ENCODE results near the gene INS. TPM values are rescaled to one million over a fixed set of nuclear protein-coding genes. Genes with fewer than 3 reads are reported as not detected.
"Not testable (repeated sequence)": the region's sequence is repeated elsewhere in the genome, so short reads cannot be mapped to it uniquely, and the experiment has no call there.

The INS gene
- total RNA-seq, 2 donors from 2014 or later = not detected

GRCh38 chr11:2182075-2182474, 21.1 kb upstream of the INS start:
- H3K9me3 ChIP-seq = no peaks in the 10 kb centered on the region
- H3K36me3 ChIP-seq = no peaks in the 10 kb centered on the region
- 78% methylated on average over 16 of the region's 18 CpGs for WGBS
- H3K4me3 ChIP-seq = no peak overlapping the region
- no peak overlapping the region for H3K27ac ChIP-seq
- H3K4me1 ChIP-seq (replicated peaks) = no peaks in the 10 kb centered on the region
- H3K27me3 ChIP-seq (replicated peaks; ENCODE audit: insufficient read depth) = peaks cover 3% of the 10 kb centered on the region
- TF ChIP-seq POLR2A (IDR thresholded peaks at IDR 0.05) = no peak
- no peak for TF ChIP-seq POLR2AphosphoS5 (IDR thresholded peaks at IDR 0.05)
- TF ChIP-seq CTCF (IDR thresholded peaks at IDR 0.05) = no peak
- intact Hi-C loops (cut with DNase I) = no loop called here
- DNase-seq (ENCODE audit: low spot score) = no peak

- DNase-seq (ENCODE audit: low spot score) = no peak
- H3K27me3 ChIP-seq (replicated peaks; ENCODE audit: insufficient read depth) = peaks cover 3% of the 10 kb centered on the region
- intact Hi-C loops (cut with DNase I) = no loop called here
- no peak for TF ChIP-seq CTCF (IDR thresholded peaks at IDR 0.05)
- TF ChIP-seq POLR2AphosphoS5 (IDR thresholded peaks at IDR 0.05) = no peak
- TF ChIP-seq POLR2A (IDR thresholded peaks at IDR 0.05) = no peak
- H3K36me3 ChIP-seq = no peaks in the 10 kb centered on the region
- no peak overlapping the region for H3K4me3 ChIP-seq
- H3K9me3 ChIP-seq = no peaks in the 10 kb centered on the region
- no peak overlapping the region for H3K27ac ChIP-seq
- H3K4me1 ChIP-seq (replicated peaks) = no peaks in the 10 kb centered on the region
- 90% methylated on average over 9 of the region's 11 CpGs for WGBS
Measured at GRCh38 chr11:2180789-2181370, 19.9 kb upstream of the INS start.

- Histone ChIP-seq H3K4me3 (no peak overlapping the region), H3K27me3 (replicated peaks; ENCODE audit: insufficient read depth) (no peaks in the 10 kb centered on the region), H3K27ac (no peak overlapping the region), H3K9me3 (no peaks in the 10 kb centered on the region), H3K4me1 (replicated peaks) (no peaks in the 10 kb centered on the region), H3K36me3 (no peaks in the 10 kb centered on the region)
- 82% methylated on average over 15 of the region's 15 CpGs for WGBS
- no peak for DNase-seq (ENCODE audit: low spot score)
- no peak for TF ChIP-seq POLR2AphosphoS5 (IDR thresholded peaks at IDR 0.05)
- no peak for TF ChIP-seq CTCF (IDR thresholded peaks at IDR 0.05)
- no peak for TF ChIP-seq POLR2A (IDR thresholded peaks at IDR 0.05)
- intact Hi-C loops (cut with DNase I) = no loop called here
Measured at GRCh38 chr11:2180347-2180746, 19.3 kb upstream of the INS start.

- no peaks in the 10 kb centered on the region for H3K27me3 ChIP-seq (replicated peaks; ENCODE audit: insufficient read depth)
- TF ChIP-seq CTCF (IDR thresholded peaks at IDR 0.05) (no peak), POLR2AphosphoS5 (IDR thresholded peaks at IDR 0.05) (no peak), POLR2A (IDR thresholded peaks at IDR 0.05) (no peak)
- intact Hi-C loops (cut with DNase I) = no loop called here
- no peaks in the 10 kb centered on the region for H3K36me3 ChIP-seq
- H3K4me1 ChIP-seq (replicated peaks) = no peaks in the 10 kb centered on the region
- no peak for DNase-seq (ENCODE audit: low spot score)
- H3K9me3 ChIP-seq = no peaks in the 10 kb centered on the region
- no peak overlapping the region for H3K4me3 ChIP-seq
- no peak overlapping the region for H3K27ac ChIP-seq
- 90% methylated on average over 10 of the region's 10 CpGs for WGBS
Measured at GRCh38 chr11:2179516-2179915, 18.5 kb upstream of the INS start.

GRCh38 chr11:2178906-2179494, 18.0 kb upstream of the INS start:
- no peaks in the 10 kb centered on the region for H3K9me3 ChIP-seq
- no peaks in the 10 kb centered on the region for H3K27me3 ChIP-seq (replicated peaks; ENCODE audit: insufficient read depth)
- H3K36me3 ChIP-seq = no peaks in the 10 kb centered on the region
- H3K27ac ChIP-seq = no peak overlapping the region
- intact Hi-C loops (cut with DNase I) = no loop called here
- 54% methylated on average over 15 of the region's 16 CpGs for WGBS
- H3K4me1 ChIP-seq (replicated peaks) = no peaks in the 10 kb centered on the region
- DNase-seq (ENCODE audit: low spot score) = no peak
- no peak for TF ChIP-seq POLR2A (IDR thresholded peaks at IDR 0.05)
- TF ChIP-seq POLR2AphosphoS5 (IDR thresholded peaks at IDR 0.05) = no peak
- TF ChIP-seq CTCF (IDR thresholded peaks at IDR 0.05) = no peak
- no peak overlapping the region for H3K4me3 ChIP-seq

- H3K4me1 ChIP-seq (replicated peaks); H3K36me3 ChIP-seq; H3K4me3 ChIP-seq; H3K27ac ChIP-seq; intact Hi-C loops (cut with DNase I); H3K9me3 ChIP-seq; H3K27me3 ChIP-seq (replicated peaks; ENCODE audit: insufficient read depth); DNase-seq (ENCODE audit: low spot score): not testable (repeated sequence)
- WGBS = 83% methylated on average over 16 of the region's 16 CpGs
Measured at GRCh38 chr11:2178055-2178773, 17.2 kb upstream of the INS start.

All from prostate gland (tissue), 2 donors.